GM12865 (cell line): Measurements from ENCODE around the gene PDE9A.

Experiments
- DNase-seq: peaks from one replicate; pipeline ENCODE4 v3.0.0; 2010; ENCODE audit warnings: low read depth
- H3K4me3 ChIP-seq: 2 replicates; pipeline ENCODE4 v1.5.1; 2011; ENCODE audit warnings: mild to moderate bottlenecking, low read depth, low read length, control low read depth
- CTCF ChIP-seq: IDR thresholded peaks from 2 replicates; pipeline ENCODE4 v1.5.1; 2011; ENCODE audit warnings: low read length, control low read depth, low read depth, inconsistent platforms; ENCODE audit not compliant: insufficient read depth; ENCODE audit errors: missing control alignments

The PDE9A gene

GRCh38 chr21:42725416-42725930 is 72.1 kb downstream of the PDE9A start:
- no peak for TF ChIP-seq CTCF
- H3K4me3 ChIP-seq: no peak overlapping the region
- DNase-seq: no peak

GRCh38 chr21:42731264-42732032 is 78.0 kb downstream of the PDE9A start:
- no peak for TF ChIP-seq CTCF
- DNase-seq: no peak
- no peak overlapping the region for H3K4me3 ChIP-seq

- TF ChIP-seq CTCF: no peak
- DNase-seq: no peak
- no peak overlapping the region for H3K4me3 ChIP-seq
These were observed 78.6 kb downstream of the PDE9A start for GRCh38 chr21:42732033-42732410.

GRCh38 chr21:42733037-42733627 is 79.7 kb downstream of the PDE9A start:
- no peak overlapping the region for H3K4me3 ChIP-seq
- DNase-seq: no peak
- no peak for TF ChIP-seq CTCF

- TF ChIP-seq CTCF: no peak
- H3K4me3 ChIP-seq: no peak overlapping the region
- DNase-seq: no peak
These were observed 80.5 kb downstream of the PDE9A start for GRCh38 chr21:42733874-42734273.

- no peak overlapping the region for H3K4me3 ChIP-seq
- DNase-seq: no peak
- TF ChIP-seq CTCF: no peak
These were observed 81.0 kb downstream of the PDE9A start for GRCh38 chr21:42734323-42734971.
